SK-N-SH (cell line): Measurements from ENCODE around the gene RANBP9. TPM values are rescaled to one million over a fixed set of nuclear protein-coding genes. Genes with fewer than 3 reads are reported as not detected.

Experiments used
- CTCF ChIA-PET: fragments of 300-600, 350-600 bp; formaldehyde crosslinking; extraction: SDS; loops from one replicate; lab custom pipeline; 2021; lab: Yijun Ruan, JAX
- POLR2A ChIA-PET: fragments of 350-600 bp; sonication (Branson Sonifier 250); formaldehyde crosslinking; extraction: SDS; loops from one replicate; lab custom pipeline; 2020; ENCODE audit warnings: antibody characterized with exemption, inconsistent platforms; lab: Yijun Ruan, JAX
- DNase-seq: peaks from one replicate; pipeline ENCODE4 v3.0.0; 2012
- H2AFZ ChIP-seq: fragments of 200-600 bp; sonication (generic); 2 replicates; pipeline ENCODE4 v1.8.1; 2016; ENCODE audit warnings: antibody characterized with exemption, mild to moderate bottlenecking, low read depth
- H3F3A ChIP-seq: fragments of 200-600 bp; sonication (generic); replicated peaks from 2 replicates; pipeline ENCODE3; 2016; ENCODE audit warnings: antibody characterized with exemption, mild to moderate bottlenecking; ENCODE audit not compliant: insufficient read depth
- H3K27ac ChIP-seq, 2 experiments: fragments of 200-500 bp in 1 of 2; fragments of 200-600 bp in 1 of 2; sonication (Bioruptor generic) in 1 of 2; sonication (generic), shearing (Covaris generic) in 1 of 2; 2 replicates each; pipeline versions ENCODE4 v1.5.1 to v1.6.1; 2014 to 2016; ENCODE audit warnings: low read depth in 2 of 2, inconsistent platforms in 1 of 2, low read length in 1 of 2, mild to moderate bottlenecking in 1 of 2, mixed read lengths in 1 of 2
- H3K27me3 ChIP-seq: fragments of 200-600 bp; sonication (generic), shearing (Covaris generic); 2 replicates; pipeline ENCODE4 v1.6.1; 2016; ENCODE audit warnings: mixed run types; ENCODE audit not compliant: insufficient read depth
- H3K36me3 ChIP-seq, 2 experiments: fragments of 200-500 bp in 1 of 2; fragments of 200-600 bp in 1 of 2; sonication (Bioruptor generic) in 1 of 2; sonication (generic) in 1 of 2; replicated peaks in 1 of 2; 2 replicates each; pipeline versions ENCODE3 to v1.5.1; 2014 to 2016; ENCODE audit warnings: low read length in 1 of 2, mild to moderate bottlenecking in 1 of 2; ENCODE audit not compliant: insufficient read depth in 2 of 2, control insufficient read depth in 1 of 2
- H3K4me1 ChIP-seq, 2 experiments: fragments of 200-500 bp in 1 of 2; fragments of 200-600 bp in 1 of 2; sonication (Bioruptor generic) in 1 of 2; sonication (generic), shearing (Covaris generic) in 1 of 2; 2 replicates each; pipeline versions ENCODE4 v1.5.1 to v1.6.1; 2014 to 2016; ENCODE audit warnings: low read depth in 1 of 2, low read length in 1 of 2, mixed run types in 1 of 2; ENCODE audit not compliant: insufficient read depth in 2 of 2, control insufficient read depth in 1 of 2
- H3K4me2 ChIP-seq: fragments of 200-600 bp; sonication (generic), shearing (Covaris generic); 2 replicates; pipeline ENCODE4 v1.6.1; 2017; ENCODE audit warnings: mixed run types
- H3K4me3 ChIP-seq, 2 experiments: fragments of 200-500 bp in 1 of 2; fragments of 200-600 bp in 1 of 2; sonication (Bioruptor generic) in 1 of 2; sonication (generic), shearing (Covaris generic) in 1 of 2; 2 replicates each; pipeline versions ENCODE4 v1.5.1 to v1.8.1; 2014 to 2016; ENCODE audit warnings: low read depth in 2 of 2, inconsistent platforms in 1 of 2, low read length in 1 of 2, mild to moderate bottlenecking in 1 of 2, mixed read lengths in 1 of 2, moderate library complexity in 1 of 2
- H3K79me2 ChIP-seq: fragments of 200-600 bp; sonication (generic); 2 replicates; pipeline ENCODE4 v1.8.1; 2017; ENCODE audit warnings: mild to moderate bottlenecking; ENCODE audit not compliant: insufficient read depth
- H3K9ac ChIP-seq: fragments of 200-600 bp; sonication (generic); 2 replicates; pipeline ENCODE4 v1.6.1; 2017; ENCODE audit warnings: mixed run types
- H3K9me2 ChIP-seq: fragments of 200-600 bp; sonication (generic); 2 replicates; pipeline ENCODE4 v1.6.1; 2017; ENCODE audit warnings: mixed run types
- H3K9me3 ChIP-seq: fragments of 200-600 bp; sonication (generic); 2 replicates; pipeline ENCODE4 v1.6.1; 2017; ENCODE audit warnings: mixed run types, mild to moderate bottlenecking, moderate library complexity
- H4K20me1 ChIP-seq: fragments of 200-600 bp; sonication (generic); 2 replicates; pipeline ENCODE4 v1.6.1; 2017; ENCODE audit warnings: mild to moderate bottlenecking, mixed run types; ENCODE audit not compliant: insufficient read depth
- CTCF ChIP-seq: fragments of 200-600 bp; sonication (generic); IDR thresholded peaks from 2 replicates; pipeline ENCODE4 v1.6.1; 2017; ENCODE audit warnings: antibody characterized with exemption, mild to moderate bottlenecking, moderate library complexity
- FOSL2 ChIP-seq: IDR thresholded peaks from 2 replicates; pipeline ENCODE4 v1.4.0; 2012; ENCODE audit warnings: low read depth, mild to moderate bottlenecking, moderate library complexity, borderline replicate concordance
- GABPA ChIP-seq: IDR thresholded peaks from 2 replicates; pipeline ENCODE4 v1.4.0; 2012; ENCODE audit warnings: low read depth, mild to moderate bottlenecking
- JUND ChIP-seq: IDR thresholded peaks from 2 replicates; pipeline ENCODE4 v1.4.0; 2012
- MAX ChIP-seq: IDR thresholded peaks from 2 replicates; pipeline ENCODE4 v1.4.0; 2012; ENCODE audit warnings: low read depth
- MEF2A ChIP-seq: IDR thresholded peaks from 2 replicates; pipeline ENCODE4 v1.4.0; 2012; ENCODE audit warnings: low read depth, borderline replicate concordance
- PBX3 ChIP-seq: IDR thresholded peaks from 2 replicates; pipeline ENCODE4; 2012
- RAD21 ChIP-seq: IDR thresholded peaks from 2 replicates; pipeline ENCODE4 v1.6.1; 2012; ENCODE audit warnings: mild to moderate bottlenecking, low read length
- REST ChIP-seq: IDR thresholded peaks from 2 replicates; pipeline ENCODE4 v1.6.1; 2012; ENCODE audit warnings: mild to moderate bottlenecking, low read depth, low read length, moderate library complexity
- RXRA ChIP-seq: IDR thresholded peaks from 2 replicates; pipeline ENCODE4 v1.4.0; 2012; ENCODE audit warnings: low read depth, mild to moderate bottlenecking, borderline replicate concordance
- TAF1 ChIP-seq: IDR thresholded peaks from 2 replicates; pipeline ENCODE4 v1.6.1; 2012; ENCODE audit warnings: low read depth, mild to moderate bottlenecking, low read length, moderate library complexity, borderline replicate concordance
- TEAD4 ChIP-seq: IDR thresholded peaks from 2 replicates; pipeline ENCODE4 v1.4.0; 2012; ENCODE audit warnings: mild to moderate bottlenecking, borderline replicate concordance; ENCODE audit not compliant: insufficient read depth
- USF1 ChIP-seq: IDR thresholded peaks from 2 replicates; pipeline ENCODE4 v1.4.0; 2012; ENCODE audit warnings: low read depth, borderline replicate concordance
- YY1 ChIP-seq: IDR thresholded peaks from 2 replicates; pipeline ENCODE4 v1.4.0; 2012; ENCODE audit warnings: low read depth, mild to moderate bottlenecking
- ZBTB33 ChIP-seq: IDR thresholded peaks from 2 replicates; pipeline ENCODE4 v1.4.0; 2012; ENCODE audit warnings: low read depth, borderline replicate concordance
- WGBS: methylation state at CpG from one replicate; pipeline ENCODE4 v1.1.6; 2017; ENCODE audit warnings: low lambda C conversion rate; 5-methylcytosine and 5-hydroxymethylcytosine counted together
- polyA plus RNA-seq, 3 experiments: library from polyadenylated mRNA; depleted of rRNA; stranded (reverse); fragments of >200 nt; gene quantifications; 2 replicates each; pipeline ENCODE4 v1.2.3, GENCODE V29; 2012

Gene RANBP9
- polyA plus RNA-seq, 1 of the 3 experiments (the other 2 are of a cell fraction), result 20.4 TPM

GRCh38 chr6:13741365-13741764 is 29.7 kb upstream of the RANBP9 start:
- POLR2A ChIA-PET, result no interaction called here

More at GRCh38 chr6:13741365-13741764, 29.7 kb upstream of the RANBP9 start:
- CTCF ChIA-PET, result no interaction called here
- Histone ChIP-seq H3K4me2 (no peak overlapping the region), H3K9me3 (no peaks in the 10 kb centered on the region), H3K4me1 (no peaks in the 10 kb centered on the region), H3F3A (no peaks in the 10 kb centered on the region), H3K27me3 (no peaks in the 10 kb centered on the region), H4K20me1 (no peaks in the 10 kb centered on the region)
- TF ChIP-seq MAX, result no peak
- TF ChIP-seq GABPA, result no peak
- no peak for TF ChIP-seq RXRA
- TF ChIP-seq YY1, result no peak
- TF ChIP-seq FOSL2, result no peak
- TF ChIP-seq ZBTB33, result no peak
- no peak for TF ChIP-seq CTCF
- TF ChIP-seq TEAD4, result no peak
- TF ChIP-seq PBX3, result no peak
- no peak for TF ChIP-seq RAD21
- no peak for TF ChIP-seq JUND
- no peak for TF ChIP-seq USF1
- TF ChIP-seq MEF2A, result no peak
- TF ChIP-seq TAF1, result no peak
- TF ChIP-seq REST, result no peak
- TF ChIP-seq, all 33 proteins: peak for 0
- Histone ChIP-seq H3K79me2 (no peaks in the 10 kb centered on the region), H2AFZ (no peak overlapping the region), H3K9me2 (no peaks in the 10 kb centered on the region), H3K27ac (no peak overlapping the region), H3K9ac (no peak overlapping the region), H3K4me3 (no peak overlapping the region), H3K36me3 (no peaks in the 10 kb centered on the region)
- WGBS, result 86% methylated on average over 4 of the region's 4 CpGs
- DNase-seq, result no peak
